Body of pancreas (tissue), 4 donors: ENCODE data around the gene FCGR3A.

ENCODE experiments used
- CTCF ChIP-seq, 7 experiments: fragments of 450-650 bp in 4 of 7; fragments of 200-600 bp in 3 of 7; sonication (generic) in 3 of 7; IDR thresholded peaks; one replicate each; pipeline ENCODE4 v1.5.1; 2016 to 2019; ENCODE audit warnings: antibody characterized with exemption in 7 of 7
- POLR2A ChIP-seq, 3 donors: fragments of 450-650 bp; IDR thresholded peaks; one replicate each; pipeline ENCODE4 v1.6.1; 2016; ENCODE audit warnings: antibody characterized with exemption in 3 of 3, mild to moderate bottlenecking in 2 of 3

- TF ChIP-seq CTCF (IDR thresholded peaks at IDR 0.05): no peak
- no peak for TF ChIP-seq POLR2A (IDR thresholded peaks at IDR 0.05)
These were observed 51.7 kb downstream of the FCGR3A start for GRCh38 chr1:161497961-161498360.
